Left colon (tissue), 2 donors: ENCODE data around the gene SLC17A2. TPM values are rescaled to one million over a fixed set of nuclear protein-coding genes. Genes with fewer than 3 reads are reported as not detected.

Experiments used
- ATAC-seq: fragments of 200-7000 bp; cut with Tn5 transposase; one replicate; pipeline ENCODE4 v1.9.1; 2020; ENCODE audit warnings: mild to moderate bottlenecking, moderate library complexity
- DNase-seq, 2 donors: peaks; one replicate each; pipeline ENCODE4 v3.0.0-alpha.2; 2020
- intact Hi-C, 2 donors: fragments of 100-400 bp; cut with DNase I in 1 of 2; cut with micrococcal nuclease in 1 of 2; formaldehyde crosslinking; loops; one replicate each; pipeline versions ENCODE4 v1.11.2 to v1.14.0; 2022; cut with DNase I, micrococcal nuclease
- total RNA-seq, 2 donors: library from RNA; stranded (reverse); fragmentation: NEBNext Ultra II Directional; extraction: Animal tissue kit (Norgen Biotek cat#: 25700); gene quantifications; one replicate each; pipeline ENCODE4 v1.2.1, GENCODE V29; 2021
- donor health status: DM: no; HTN: no; CAD: no.
- donor health status: DM: yes; HTN: yes; CAD: no.

Gene SLC17A2
- total RNA-seq, 2 donors from 2014 or later, result not detected

- ATAC-seq (no peak), DNase-seq (no peak)
- intact Hi-C loops, result no loop called here
Observed at GRCh38 chr6:25896252-25896651, 34.2 kb downstream of the SLC17A2 start.

- ATAC-seq, result no peak
- no peak for DNase-seq
- intact Hi-C loops, result no loop called here
Observed at GRCh38 chr6:25895771-25896170, 34.7 kb downstream of the SLC17A2 start.

- no peak for ATAC-seq
- no peak for DNase-seq
- intact Hi-C loops, result no loop called here
Observed at GRCh38 chr6:25893778-25894177, 36.7 kb downstream of the SLC17A2 start.

DNA sequence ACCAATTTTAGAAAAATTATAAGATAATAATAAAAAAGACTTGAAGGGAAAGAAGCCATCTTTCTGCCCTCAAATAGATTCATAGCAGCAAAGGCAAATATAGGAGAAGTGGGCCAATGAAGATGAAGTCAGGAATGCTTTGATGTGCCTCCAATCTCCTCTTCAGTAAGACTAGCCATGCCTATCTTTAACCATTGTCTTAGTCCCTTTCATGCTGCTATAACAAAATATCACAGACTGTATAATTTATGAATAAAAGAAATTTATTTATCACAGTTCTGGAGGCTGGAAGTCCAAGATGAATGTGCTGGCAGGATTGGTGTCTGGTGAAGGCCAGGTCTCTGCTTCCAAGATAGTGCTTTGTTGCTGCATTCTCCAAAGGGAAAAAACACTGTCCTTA lies 37.6 kb downstream of the SLC17A2 start:
- intact Hi-C loops, result no loop called here
- DNase-seq (no peak), ATAC-seq (no peak)

- intact Hi-C loops, result no loop called here
- ATAC-seq (peak; percentile 96), DNase-seq (peak in 1 of 2 donors; percentile 8)
Observed at GRCh38 chr6:25889877-25890853, 40.3 kb downstream of the SLC17A2 start.

- no peak for DNase-seq
- intact Hi-C loops, result no loop called here
- no peak for ATAC-seq
Observed at GRCh38 chr6:25888626-25889025, 41.9 kb downstream of the SLC17A2 start.

- intact Hi-C loops, result no loop called here
- DNase-seq, result no peak
- no peak for ATAC-seq
Observed at GRCh38 chr6:25886066-25886465, 44.4 kb downstream of the SLC17A2 start.

DNA sequence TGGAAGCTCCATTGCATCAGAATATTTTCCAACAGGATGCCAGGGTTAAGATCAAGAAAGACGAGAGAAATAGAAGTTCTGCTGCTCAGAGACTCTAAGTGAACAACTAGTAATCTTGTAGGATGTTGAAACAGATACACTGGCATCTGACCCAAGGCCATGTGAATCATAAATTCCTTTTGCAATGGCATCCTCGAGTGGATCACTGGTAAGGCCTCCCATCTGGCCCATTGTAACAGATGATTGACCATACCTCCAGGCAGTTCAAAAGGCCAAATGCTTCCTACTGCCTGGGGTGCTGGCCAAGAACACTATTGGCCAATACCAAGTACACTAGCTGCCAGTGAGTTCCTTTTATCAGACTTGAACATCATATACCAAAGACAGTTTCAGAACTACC lies 46.5 kb downstream of the SLC17A2 start:
- ATAC-seq, result no peak
- intact Hi-C loops, result no loop called here
- no peak for DNase-seq

DNA sequence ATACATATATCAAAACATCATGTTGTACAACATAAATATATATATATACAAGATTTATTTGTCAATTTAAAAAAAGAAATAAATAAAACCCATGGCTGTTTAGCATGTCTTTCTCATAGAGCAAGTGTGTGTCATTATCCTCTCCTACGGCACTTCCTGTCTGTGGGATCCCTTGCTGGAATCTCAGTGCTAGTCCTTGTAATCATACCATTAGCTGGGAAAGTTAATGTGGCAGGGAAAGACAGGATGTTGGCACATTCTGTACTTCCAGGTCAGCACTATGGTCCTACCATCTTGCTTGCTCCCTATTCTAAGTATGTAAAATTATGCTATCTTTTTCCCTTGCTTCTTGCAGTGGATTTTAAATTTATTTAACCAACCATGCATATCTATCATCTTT lies 47.0 kb downstream of the SLC17A2 start:
- intact Hi-C loops, result no loop called here
- ATAC-seq (no peak), DNase-seq (no peak)

DNA sequence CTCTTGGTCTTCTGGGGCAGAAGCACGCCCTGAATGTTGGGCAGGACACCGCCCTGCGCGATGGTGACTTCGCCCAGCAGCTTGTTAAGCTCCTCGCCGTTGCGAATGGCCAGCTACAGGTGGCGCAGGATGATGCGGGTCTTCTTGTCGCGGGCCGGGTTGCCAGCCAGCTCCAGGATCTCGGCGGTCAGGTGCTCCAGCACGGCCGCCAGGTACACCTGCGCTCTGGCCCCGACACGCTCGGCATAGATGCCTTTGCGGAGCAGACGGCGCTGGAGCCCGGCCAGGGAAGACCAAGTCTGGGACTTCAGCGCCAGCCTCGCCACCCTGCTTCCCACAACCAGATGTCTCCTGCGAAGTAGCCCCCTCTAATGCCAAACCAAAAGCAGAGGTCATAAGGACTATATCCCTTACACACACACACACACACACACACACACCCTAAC lies 48.4 kb downstream of the SLC17A2 start:
- intact Hi-C loops, result no loop called here
- ATAC-seq (no peak), DNase-seq (peak in 1 of 2 donors; percentile 45)

DNA sequence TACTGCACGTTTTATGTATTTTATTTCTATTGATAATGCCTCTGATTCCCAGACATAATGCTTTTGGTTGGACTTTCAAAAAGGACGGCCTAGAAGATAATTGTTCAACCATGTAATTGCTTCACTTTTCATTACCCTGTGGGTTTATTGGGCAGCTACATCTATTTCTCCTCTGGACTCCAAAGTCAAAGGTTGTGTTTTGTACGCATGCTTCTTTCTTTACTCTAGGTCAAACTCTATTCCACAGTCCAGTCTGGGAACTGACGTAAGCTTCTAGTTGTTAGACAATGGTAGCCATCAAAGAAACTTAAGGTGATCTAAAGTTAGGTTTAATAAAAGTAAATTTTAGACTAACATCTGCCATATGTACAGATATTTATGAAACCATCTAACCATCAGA lies 49.9 kb downstream of the SLC17A2 start:
- no peak for DNase-seq
- no peak for ATAC-seq
- intact Hi-C loops, result no loop called here

GRCh38 chr6:25878721-25879322 lies 51.7 kb downstream of the SLC17A2 start:
- ATAC-seq, result no peak
- intact Hi-C loops, result no loop called here
- no peak for DNase-seq

DNA sequence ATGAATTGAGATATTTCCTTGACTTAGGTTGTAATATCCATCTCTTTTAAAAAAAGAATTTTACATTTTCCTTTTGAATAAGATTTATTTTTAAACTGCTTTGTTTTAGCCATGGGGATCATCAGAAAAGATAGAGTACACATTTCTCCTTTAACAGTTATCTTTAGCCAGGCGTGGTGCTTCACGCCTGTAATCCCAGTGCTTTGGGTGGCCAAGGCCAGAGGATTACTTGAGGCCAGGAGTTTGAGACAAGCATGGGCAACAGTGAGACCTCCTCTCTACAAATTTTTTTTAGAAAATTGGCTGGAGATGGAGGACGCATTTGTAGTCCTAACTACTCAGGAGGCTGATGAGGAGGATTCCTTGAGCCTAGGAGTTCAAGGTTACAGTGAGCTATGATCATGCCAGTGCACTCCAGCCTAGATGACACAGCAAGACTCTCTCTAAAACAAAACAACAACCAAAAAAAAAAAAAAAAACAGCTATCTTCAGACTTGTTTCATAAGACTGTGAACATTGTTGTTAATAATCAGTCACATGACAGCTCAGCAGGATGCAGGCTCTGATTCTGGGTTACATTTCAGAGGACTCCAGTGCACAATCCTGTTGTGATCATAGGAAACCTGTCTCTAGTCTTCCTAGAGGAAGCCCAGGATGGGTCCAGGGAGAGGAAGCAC lies 54.4 kb downstream of the SLC17A2 start:
- intact Hi-C loops, result no loop called here
- ATAC-seq, result no peak

DNA sequence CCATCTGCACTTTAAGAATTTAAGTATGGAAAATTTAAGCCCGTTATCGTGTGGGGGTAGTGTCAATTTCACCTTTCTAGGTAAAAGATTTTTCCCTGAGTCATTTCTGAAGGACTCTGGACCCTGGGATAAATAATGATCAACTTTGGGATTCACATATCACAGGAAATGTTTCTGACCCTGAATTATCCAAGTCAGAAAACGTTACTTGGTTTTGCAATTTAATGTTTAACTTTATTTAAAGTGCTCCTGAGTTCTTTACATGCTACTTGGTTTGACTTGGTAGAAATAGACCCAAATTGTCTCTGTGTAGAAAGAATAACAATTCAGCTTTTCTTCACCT lies 55.0 kb downstream of the SLC17A2 start:
- no peak for DNase-seq
- intact Hi-C loops, result no loop called here
- ATAC-seq, result no peak

More for the DNA sequence above, 54.4 kb downstream of the SLC17A2 start:
- DNase-seq, result no peak

- intact Hi-C loops, result no loop called here
- DNase-seq, result no peak
- ATAC-seq, result no peak
Observed at GRCh38 chr6:25874822-25875562, 55.5 kb downstream of the SLC17A2 start.

- DNase-seq (no peak), ATAC-seq (no peak)
- intact Hi-C loops, result no loop called here
Observed at GRCh38 chr6:25874118-25874517, 56.4 kb downstream of the SLC17A2 start, which contains the start of gene SLC17A3. Gene SLC17A3 (minus strand): TSS chr6:25874243. CDS start chr6:25868387, 5,856 bp downstream.

DNA sequence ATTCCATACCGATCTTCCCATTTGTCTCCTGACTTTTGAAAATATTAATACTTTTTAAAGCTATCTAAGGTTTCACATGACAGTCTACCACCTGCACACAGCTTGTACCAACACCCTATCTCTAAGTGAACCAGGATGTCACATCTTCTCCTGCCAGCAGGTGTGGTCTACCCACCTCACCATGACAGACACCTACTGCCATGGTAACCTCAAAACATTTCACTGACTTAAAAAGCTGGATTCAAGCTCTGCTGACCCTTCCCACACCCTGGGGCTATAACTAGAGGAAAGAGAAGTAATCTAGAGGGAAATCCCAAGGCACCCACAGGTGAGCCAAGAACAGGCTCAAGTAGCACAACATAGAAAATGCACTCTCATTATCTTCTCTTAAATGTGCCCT lies 57.7 kb downstream of the SLC17A2 start:
- no peak for DNase-seq
- intact Hi-C loops, result no loop called here
- no peak for ATAC-seq

DNA sequence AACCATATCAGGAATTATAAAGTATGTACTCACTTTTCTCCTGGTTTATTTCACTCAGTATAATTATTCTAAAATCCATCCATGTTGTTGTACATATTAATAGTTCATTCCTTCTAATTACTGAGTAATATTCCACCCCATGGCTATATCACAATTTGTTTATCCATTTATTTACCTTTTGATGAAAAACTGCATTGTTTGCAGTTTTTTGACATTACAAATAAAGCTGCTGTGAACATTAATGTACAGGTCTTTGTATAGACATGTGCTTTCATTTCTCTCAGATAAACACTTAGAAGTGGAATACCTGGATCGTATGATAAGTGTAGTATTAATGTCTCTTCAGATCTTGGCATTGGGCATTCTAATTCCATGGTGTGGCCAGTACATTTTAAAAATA lies 60.7 kb downstream of the SLC17A2 start:
- intact Hi-C loops, result loop anchor here in 1 of 2 donors (5.0 kb wide), 1 partner anchor 37 kb away; no protein-coding TSS in a partner anchor
- no peak for ATAC-seq
- no peak for DNase-seq
